COLO668 (cell line): Measurements from ENCODE around the gene WNT1.

Experiments used
- DNase-seq: peaks from one replicate; lab custom pipeline; 2025; ENCODE audit not compliant: unreplicated experiment; lab: John Stamatoyannopoulos, UW

Gene WNT1

DNA sequence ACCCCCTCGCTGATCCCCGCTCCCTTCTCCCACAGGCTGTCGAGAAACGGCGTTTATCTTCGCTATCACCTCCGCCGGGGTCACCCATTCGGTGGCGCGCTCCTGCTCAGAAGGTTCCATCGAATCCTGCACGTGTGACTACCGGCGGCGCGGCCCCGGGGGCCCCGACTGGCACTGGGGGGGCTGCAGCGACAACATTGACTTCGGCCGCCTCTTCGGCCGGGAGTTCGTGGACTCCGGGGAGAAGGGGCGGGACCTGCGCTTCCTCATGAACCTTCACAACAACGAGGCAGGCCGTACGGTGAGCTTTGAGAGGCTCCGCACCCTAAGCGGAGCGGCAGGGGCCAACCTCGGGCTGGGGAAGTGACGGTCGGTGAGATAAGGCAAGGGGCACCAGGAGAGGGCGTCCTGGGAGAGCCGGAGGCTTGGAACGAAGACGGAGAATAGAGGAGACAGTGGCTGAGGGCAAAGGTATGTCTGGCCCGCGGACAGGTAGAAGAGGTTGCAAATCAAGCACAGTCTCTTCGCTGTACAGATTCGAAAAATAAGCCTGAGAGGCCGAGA is 2.3 kb downstream of the WNT1 start:
- DNase-seq: peak; percentile 14

DNA sequence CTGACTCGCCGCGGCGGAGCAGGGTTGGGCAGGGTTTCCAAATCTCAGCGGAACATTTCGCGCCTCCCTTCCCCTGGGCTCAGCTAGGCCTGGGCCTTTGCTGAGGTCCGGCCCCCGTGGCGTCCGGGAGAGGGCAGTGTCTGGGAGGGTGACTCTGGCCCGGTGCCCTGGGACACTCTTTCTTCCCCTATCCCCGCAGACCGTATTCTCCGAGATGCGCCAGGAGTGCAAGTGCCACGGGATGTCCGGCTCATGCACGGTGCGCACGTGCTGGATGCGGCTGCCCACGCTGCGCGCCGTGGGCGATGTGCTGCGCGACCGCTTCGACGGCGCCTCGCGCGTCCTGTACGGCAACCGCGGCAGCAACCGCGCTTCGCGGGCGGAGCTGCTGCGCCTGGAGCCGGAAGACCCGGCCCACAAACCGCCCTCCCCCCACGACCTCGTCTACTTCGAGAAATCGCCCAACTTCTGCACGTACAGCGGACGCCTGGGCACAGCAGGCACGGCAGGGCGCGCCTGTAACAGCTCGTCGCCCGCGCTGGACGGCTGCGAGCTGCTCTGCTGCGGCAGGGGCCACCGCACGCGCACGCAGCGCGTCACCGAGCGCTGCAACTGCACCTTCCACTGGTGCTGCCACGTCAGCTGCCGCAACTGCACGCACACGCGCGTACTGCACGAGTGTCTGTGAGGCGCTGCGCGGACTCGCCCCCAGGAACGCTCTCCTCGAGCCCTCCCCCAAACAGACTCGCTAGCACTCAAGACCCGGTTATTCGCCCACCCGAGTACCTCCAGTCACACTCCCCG is 3.0 kb downstream of the WNT1 start:
- peak; percentile 15 for DNase-seq

DNA sequence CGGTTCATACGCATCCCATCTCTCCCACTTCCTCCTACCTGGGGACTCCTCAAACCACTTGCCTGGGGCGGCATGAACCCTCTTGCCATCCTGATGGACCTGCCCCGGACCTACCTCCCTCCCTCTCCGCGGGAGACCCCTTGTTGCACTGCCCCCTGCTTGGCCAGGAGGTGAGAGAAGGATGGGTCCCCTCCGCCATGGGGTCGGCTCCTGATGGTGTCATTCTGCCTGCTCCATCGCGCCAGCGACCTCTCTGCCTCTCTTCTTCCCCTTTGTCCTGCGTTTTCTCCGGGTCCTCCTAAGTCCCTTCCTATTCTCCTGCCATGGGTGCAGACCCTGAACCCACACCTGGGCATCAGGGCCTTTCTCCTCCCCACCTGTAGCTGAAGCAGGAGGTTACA is 3.6 kb downstream of the WNT1 start:
- DNase-seq: no peak

DNA sequence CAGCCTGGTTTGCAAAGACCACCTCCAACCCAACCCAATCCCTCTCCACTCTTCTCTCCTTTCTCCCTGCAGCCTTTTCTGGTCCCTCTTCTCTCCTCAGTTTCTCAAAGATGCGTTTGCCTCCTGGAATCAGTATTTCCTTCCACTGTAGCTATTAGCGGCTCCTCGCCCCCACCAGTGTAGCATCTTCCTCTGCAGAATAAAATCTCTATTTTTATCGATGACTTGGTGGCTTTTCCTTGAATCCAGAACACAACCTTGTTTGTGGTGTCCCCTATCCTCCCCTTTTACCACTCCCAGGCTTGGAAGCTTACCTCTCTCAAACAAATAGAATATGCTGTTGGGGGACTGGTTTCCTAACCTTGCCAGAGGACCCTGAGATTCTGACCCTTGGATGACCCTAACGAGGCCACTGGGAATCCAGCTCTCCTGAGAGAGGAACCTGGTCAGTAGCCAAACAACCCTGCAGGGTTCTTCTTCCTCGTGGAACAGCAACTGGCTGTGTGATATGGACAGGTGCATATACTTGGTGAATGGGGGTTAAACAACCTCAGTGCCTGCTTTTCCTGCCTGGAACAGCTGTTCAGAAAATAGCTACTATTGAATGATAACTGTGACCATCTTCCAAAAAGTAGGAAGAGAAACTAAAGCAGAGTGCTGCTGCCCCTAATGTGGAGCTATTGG is 4.4 kb downstream of the WNT1 start:
- no peak for DNase-seq

DNA sequence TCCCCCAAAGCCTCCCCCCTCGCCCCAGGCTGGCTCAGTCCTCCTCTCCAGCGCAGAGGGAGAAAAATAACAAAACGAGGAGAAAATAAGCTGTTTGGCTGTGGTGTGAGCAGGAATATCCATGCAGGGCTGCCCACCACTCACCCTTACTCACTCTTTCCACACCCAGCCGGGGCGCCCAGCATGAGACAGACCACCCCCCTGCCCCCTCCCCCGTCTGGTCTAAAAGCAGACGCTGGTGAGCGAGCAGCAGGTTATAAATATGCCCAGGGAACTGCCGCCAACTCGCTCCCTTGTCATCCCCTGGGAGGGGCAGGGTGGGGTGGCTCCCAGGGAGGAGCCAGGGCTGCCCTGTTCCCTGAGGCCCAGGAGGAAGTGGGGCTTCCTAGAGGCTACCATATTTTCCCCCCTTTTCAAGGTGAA is 7.4 kb downstream of the WNT1 start:
- no peak for DNase-seq

DNA sequence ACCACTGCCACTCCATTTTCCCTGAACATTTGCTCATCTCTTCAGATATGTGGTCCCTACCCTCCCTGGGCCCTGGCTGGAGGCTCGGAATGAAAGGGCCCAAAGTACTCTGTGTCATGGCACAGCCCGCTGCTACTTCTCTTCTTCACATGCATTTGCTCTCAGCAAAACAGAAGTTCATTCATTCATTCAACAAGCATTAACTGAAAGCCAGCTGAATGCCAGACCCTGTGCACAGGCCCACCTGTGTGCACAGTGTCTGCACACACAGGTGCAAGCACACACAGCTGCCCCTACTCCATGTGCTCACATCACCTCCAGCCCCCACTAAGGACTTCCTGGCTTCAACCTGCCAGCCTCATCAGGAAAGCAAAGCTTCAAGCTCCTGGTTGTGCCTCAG is 7.8 kb downstream of the WNT1 start:
- DNase-seq: no peak

DNA sequence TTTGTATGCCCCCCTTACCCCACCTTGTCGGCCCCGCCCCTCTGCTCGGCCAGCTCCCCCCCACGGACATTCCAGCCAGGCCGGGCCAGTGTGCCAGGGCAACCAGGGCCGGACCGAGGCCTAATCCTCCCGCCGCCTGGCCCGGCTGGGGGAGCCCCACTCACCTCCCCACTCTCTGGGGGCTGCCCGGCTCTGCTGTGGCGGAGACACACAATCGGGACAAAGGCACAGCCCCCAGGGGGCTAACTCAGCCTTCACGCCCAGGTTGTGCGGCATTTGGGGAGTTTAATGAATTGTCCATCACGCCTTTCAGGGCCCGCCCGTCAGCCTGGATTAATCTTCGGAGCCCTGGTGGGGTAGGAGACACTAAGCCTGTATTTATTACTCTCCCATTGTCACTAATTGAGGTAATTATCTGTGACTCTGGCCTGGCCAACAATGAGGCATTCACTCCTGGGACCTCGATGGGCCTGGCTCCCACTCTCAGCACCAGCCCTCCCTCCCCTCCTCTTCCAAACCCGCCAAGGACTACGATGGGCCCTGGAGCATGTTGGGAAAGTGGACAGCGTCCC is 8.7 kb downstream of the WNT1 start:
- DNase-seq: no peak

DNA sequence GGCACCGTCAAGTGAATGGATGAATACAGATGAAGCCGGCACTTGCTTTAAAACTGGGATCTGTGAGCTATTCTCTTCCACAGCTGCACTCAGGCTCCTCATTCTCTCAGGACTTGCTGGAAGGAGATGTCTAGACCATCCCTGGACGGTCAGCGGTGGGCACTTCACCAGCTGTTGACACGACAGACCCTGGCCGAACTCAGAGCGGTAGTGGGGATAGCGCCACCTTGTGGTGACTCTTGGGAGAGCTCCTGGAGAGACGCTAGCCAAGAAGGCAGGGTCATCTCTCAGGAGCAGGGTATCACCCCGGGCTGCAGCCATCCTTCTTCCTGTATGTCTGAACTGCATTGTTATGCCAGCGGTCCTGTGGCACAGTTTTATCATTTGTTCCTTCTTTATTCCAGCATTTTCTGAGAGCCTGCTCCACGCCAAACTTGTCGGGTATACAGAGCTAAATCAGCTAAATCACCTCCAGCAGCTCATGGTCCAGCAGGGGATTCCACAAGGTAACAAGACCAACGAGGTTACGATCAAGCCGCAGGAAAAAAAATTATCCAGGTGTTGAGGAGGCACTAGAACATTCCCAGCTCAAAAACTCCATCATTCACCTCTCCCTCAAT is 10.0 kb downstream of the WNT1 start:
- DNase-seq: peak; percentile 39

DNA sequence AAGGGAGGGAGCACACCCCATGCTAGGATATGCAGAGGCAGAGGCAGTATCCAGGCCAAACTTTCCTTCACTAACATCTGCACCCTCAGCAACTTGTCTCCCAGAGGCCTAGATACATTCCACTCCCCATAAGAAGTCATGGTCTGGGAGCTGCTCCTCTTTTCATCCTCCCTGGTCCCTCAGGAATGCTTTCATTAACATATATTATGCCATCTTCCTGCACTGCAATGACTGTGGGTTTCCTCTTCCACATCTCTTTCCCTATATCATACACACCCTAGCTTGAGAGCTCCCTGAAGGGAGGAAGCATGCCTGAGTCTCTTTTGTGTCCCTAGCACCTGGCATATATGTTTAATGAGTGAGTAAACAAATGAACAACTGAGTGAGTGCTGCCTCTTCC is 12.4 kb downstream of the WNT1 start:
- peak; percentile 13 for DNase-seq

DNA sequence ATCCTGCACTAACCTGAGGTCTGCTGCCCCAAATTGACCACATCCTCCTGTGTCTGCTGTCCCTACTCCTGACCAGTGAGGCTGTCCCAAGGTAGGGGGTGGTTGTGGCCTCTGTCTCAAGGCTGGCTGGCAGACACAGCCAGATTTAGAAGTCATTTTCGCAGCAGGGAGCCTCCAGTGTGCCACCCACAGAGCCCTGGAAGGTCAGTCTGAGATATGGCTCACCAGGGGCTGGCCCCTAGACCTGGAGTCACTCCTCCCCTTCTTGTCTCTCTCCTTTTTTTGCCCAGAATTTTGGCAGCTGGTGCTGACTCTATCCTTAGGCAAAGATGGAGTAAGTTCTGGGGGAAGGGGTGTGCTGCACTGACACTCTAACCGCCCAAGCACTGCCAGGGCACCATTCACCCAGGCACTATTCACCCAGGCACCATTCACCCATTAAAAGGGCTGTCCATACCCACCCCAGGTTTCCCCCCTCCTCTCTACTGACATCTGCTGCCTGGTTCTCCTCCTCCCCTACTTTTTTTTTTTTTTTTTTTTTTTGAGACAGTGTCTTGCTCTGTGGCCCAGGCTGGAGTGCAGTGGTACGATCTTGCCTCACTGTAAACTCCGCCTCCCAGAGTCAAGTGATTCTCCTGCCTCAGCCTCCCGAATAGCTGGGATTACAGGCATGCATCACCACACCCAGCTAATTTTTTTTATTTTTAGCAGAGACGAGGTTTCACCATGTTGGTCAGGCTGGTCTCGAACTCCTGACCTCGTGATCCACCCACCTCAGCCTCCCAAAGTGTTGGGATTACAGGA is 13.3 kb downstream of the WNT1 start:
- DNase-seq: no peak

DNA sequence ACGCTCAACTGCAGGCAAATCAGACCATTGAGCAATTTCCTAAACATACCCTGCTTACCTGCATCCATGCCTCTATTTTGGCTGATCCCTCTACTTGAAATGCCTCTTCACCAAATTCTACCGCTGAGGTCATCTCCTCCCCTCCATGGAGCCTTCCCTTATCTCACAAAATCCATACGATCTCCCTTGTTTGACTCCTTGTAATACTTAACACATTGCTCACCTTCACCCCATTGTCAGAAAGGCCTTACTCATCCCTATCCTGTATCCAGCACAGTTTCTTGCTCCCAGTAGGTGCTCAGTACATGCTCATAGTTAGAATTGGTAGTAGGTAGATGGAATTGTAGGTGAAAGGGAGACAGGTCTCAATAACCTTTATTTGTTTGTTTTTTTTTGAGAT is 15.7 kb downstream of the WNT1 start:
- DNase-seq: no peak

DNA sequence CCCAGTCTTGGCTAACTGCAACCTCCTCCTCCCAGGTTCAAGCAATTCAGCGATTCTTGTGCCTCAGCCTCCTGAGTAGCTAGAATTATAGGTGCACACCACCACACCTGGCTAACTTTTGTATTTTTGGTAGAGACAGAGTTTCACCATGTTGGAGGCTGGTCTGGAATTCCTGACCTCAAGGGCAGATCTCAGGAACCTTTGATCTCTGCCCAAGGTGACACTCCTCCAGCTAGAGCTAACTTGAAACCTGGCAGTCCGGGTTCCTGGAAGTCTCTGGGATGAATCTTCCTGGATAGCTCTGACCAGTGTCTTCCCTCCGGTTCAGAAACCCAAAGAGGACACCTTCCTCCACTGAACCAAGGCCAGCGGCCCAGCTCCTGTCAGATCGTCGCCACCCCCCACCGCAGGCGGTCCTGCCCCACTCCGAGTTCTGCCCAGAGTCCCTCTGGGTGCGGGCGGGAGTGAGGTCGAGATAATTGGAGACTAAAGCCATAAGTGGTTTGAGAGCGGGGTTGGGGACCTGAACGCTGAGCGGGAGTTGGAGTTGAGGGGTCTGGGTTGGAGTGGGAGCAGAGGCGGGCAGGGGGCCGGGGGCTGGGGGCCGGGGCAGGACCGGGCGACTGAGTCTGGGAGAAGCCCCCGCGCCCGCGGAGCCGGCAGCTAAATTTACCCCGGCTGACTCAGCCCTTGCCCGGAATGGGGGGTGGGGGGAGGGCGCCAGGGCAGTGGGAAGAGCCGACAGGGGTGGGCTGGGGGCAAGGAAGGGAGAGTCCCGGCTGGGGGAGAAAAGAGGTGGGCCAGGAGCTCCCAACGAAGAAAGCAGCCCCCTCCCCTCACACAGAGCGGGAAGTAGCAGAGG is 16.3 kb downstream of the WNT1 start:
- DNase-seq: no peak

DNA sequence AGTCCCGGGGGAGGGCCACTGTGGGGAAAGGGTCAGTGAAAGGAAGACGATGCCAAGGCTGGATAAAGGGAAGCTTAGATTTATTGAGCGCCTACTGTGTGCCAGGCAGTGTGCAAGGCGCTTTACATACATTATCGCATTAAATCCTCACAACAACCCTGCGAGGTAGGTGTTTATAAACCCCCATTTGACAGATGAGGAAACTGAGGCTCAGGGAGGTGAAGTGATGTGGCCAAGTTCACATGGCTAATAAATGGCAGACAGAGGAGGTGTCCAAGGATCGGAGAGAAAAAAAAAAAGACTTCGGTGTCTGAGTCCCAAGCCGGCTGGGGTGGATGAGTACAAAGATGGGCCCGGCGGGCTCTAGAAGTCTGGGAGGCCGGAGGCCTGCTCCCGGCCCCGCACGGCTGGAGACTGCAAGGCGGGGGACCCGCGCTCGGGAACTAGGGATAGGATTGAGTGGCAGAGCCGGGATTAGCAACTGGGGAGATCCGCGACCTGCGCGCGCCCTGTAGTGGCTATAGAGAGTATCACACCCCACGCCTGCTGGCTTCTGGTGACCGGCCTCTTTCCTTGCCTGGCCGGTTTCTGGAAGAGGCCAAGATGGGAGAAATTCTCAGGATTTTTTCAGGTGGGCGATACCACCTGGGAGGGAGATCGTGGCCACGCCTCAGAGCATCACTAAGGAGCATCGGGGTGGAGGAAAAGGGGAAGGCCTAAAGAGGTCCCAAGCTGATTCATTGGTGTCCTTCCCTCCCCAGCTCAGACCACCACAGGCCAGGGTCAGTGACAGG is 17.2 kb downstream of the WNT1 start:
- DNase-seq: peak; percentile 72

DNA sequence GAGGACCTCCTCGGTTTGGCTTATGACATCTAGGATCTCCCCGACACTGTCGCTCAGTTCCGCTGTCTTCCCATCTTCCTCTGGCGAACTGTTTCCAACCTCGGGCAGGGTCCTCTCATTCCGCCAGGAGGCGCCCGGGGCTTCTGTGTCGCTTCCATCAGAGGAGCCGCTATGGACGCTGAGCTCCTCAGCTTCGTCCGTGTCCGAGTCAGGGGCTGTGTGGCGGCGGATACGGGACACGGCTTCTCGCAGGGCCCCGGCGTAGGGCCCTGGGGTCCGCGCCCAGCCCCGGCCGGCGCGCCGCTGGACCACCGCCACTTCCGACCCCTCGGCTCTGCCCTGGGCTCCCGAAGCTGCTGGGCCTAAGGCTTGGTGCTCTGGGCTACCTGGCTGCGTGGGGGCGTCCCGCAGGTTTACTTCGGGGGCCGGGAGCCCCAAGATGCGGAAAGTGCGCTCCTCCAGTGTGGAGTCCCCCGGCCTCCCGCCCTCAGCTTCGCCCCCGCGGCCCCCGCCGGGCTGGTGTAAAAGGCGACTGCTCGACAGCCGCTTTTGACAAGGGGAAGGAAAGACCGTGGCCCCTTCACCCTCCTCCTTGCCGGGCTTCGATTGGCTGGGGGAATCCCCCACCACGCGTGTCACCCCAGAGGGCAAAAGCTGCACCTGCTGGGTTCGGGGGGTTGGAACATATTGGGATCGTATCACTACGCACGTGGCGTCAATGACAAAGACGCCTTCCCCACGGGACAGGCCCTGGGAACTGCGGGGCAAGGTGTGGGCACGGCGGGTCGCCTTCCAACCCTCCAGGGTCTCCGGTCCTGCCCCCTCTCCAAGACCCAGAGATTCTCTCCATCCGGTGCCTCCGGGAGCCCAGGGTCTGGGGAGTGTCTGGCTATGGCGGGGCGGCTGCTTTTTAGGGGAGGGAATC is 18.9 kb downstream of the WNT1 start:
- DNase-seq: peak; percentile 76

DNA sequence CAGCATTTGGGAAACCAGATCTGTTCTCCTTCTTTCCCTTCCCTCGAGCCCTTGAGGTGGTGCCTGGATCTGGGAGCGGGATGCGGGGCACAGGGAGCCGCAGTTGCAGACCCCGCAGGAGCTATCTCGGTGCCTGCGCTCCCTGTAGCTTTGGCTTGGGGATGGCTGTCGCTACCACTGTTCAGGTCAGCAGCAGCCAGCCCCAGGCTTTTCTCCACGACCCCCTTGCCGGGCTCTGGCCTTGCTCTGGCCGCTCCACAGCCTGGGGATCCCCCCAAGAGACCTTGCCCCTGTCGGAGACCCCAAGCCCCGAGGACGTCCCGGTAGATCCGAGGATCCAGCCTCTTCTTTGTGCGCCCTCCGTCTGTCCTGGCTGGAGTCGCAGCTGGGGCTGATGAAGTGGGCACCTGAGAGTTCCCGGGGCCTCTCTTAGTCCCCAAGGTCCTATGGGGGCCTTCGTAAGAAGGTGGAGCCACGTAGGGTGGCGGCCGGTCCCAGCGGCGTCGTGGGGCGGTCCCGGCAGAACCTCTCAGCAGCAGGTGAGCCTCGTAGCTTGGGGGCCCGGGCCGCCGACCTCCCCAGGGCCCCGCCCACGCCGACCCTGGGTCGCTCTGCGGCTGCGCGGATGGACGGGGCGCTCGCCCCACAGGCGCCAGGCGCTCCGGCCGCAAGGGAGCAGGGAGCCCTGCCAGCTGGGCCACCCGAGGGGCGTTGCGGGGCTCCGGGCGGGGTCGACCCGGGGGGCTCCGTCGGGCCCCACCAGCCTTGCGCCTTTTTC is 19.8 kb downstream of the WNT1 start:
- DNase-seq: peak; percentile 46

DNA sequence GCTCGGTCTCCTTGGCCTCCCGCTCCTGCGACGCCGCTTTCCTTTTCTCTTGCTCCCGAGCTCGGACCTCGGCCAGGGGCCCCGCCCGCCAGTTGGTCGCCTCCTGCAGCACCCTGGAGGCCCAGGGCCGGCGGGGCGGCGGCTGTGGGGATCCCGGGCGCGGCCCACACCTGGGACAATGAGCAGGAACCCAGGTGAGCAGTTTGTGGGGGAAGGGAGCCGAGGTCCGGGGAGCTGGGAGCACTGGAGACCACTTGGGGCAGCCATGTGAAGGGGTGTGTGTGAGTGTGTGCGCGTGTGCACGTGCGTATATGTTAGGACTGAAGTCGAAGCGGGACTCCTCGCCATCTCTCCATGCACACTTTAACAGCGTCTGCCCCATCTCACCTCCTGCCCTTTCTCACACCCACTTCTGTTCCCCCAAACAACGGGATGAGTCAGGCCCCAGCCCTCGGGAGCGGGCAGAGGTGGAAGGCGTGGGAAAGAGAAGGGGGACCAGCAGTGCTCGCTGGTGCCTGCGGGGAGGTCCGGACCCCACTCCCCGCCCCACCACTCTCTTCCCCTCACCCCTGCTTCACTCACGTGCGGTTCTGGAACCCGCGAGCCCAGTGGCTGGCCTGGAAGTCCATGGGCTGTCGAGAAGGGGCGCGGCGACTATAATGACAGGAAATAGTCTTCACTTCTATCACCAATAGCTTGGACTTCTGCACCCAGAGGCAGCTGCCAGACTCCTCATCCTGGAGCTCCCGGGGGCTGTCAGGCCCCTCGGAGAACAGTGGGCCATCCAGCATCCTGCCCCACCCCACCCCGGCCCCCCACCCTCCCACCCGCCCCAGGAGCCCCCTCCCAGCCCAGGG is 20.6 kb downstream of the WNT1 start:
- peak; percentile 45 for DNase-seq
